ENCODE data around the gene RNF144B.

DNA sequence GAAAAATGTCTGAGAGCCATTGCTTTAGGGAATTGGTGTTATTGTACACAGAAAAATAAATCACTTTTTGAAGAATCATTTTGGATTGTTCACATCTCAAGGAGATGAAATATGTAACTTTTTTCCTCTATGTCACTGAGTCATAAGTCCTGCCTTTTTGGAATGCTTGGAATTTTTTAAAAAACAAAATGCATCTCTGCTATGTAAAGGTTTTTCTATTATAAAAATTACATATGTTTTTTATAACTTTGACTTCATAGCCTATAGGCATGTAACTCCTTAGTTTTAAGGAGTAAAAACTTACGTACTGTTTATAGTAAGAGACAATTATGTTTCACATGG lies 8.7 kb downstream of the RNF144B start:
- no peak for TF ChIP-seq CTCF (IDR thresholded peaks at IDR 0.05)
- TF ChIP-seq POLR2AphosphoS5 (IDR thresholded peaks at IDR 0.05): no peak

Measured in stomach (tissue), 4 donors.